Peyer's patch (tissue), 4 donors: ENCODE data around the gene ITPRIP.

Experiments
- CTCF ChIP-seq, 6 experiments: fragments of 450-650 bp in 4 of 6; fragments of 200-600 bp in 2 of 6; sonication (generic) in 1 of 6; IDR thresholded peaks; one replicate each; pipeline ENCODE4 v1.5.1; 2017 to 2019; ENCODE audit warnings: antibody characterized with exemption in 6 of 6, mild to moderate bottlenecking in 3 of 6, moderate library complexity in 1 of 6
- POLR2A ChIP-seq, 2 donors: fragments of 450-650 bp; IDR thresholded peaks; one replicate each; pipeline ENCODE4 v1.5.1; 2017; ENCODE audit warnings: antibody characterized with exemption in 2 of 2, mild to moderate bottlenecking in 2 of 2, moderate library complexity in 2 of 2

DNA sequence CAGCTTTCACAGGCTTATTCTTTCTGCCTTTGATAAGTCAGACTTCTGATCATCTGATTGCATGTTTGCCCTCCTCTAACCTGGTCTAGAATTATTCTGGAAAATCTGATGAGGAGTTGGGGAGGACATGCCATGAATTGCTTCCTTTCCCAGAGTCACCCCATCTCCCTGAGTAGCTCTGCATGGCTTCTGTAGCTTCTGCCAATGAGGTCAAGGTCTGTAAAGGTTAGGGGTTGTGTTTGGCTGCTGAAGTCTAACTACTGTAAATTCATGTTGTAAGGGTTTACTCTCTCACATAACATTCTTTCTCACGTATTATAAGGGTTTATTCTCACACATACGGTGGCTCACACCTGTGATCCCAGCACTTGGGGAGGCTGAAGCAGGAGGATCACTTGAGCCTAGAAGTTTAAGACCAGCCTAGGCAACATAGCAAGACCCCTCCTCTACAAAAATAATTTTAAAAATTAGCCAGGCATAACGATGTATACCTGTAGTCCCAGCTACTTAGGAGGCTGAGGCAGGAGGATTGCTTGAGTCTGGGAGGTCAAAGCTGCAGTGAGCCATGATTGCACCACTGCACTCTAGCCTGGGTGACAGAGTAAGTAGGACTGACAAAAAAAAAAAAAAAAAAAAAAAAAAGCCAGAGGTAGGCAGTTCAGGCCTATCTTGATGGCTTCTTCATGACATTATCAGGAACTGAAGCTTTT lies 58.6 kb downstream of the ITPRIP start:
- TF ChIP-seq CTCF (IDR thresholded peaks at IDR 0.05), result no peak
- TF ChIP-seq POLR2A (IDR thresholded peaks at IDR 0.05), result no peak
